IPS-20b (cell line): ENCODE measurements around the gene SEPTIN2.
"Not testable (repeated sequence)": the region's sequence is repeated elsewhere in the genome, so short reads cannot be mapped to it uniquely, and the experiment has no call there.

Experiments used
- H3K27ac ChIP-seq: one replicate; pipeline ENCODE4 v1.5.1; 2013; ENCODE audit warnings: low read length
- H3K27me3 ChIP-seq: 2 replicates; pipeline ENCODE4 v1.6.1; 2013; ENCODE audit warnings: mild to moderate bottlenecking, low read length, inconsistent platforms; ENCODE audit not compliant: insufficient read depth
- H3K36me3 ChIP-seq: 2 replicates; pipeline ENCODE4 v1.6.1; 2013; ENCODE audit warnings: low read depth, mild to moderate bottlenecking, inconsistent platforms, low read length, moderate library complexity; ENCODE audit not compliant: insufficient read depth
- H3K4me1 ChIP-seq: 2 replicates; pipeline ENCODE4 v1.6.1; 2013; ENCODE audit warnings: mild to moderate bottlenecking, control low read depth, inconsistent platforms, low read length, moderate library complexity; ENCODE audit not compliant: insufficient read depth
- H3K4me3 ChIP-seq: 2 replicates; pipeline ENCODE4 v1.5.1; 2013; ENCODE audit warnings: mild to moderate bottlenecking, low read length, inconsistent platforms
- H3K9ac ChIP-seq: 2 replicates; pipeline ENCODE4 v1.6.1; 2013; ENCODE audit warnings: low read depth, mild to moderate bottlenecking, inconsistent platforms, low read length, moderate library complexity
- H3K9me3 ChIP-seq: 2 replicates; pipeline ENCODE4 v1.6.1; 2013; ENCODE audit warnings: mild to moderate bottlenecking, low read depth, low read length, inconsistent platforms; ENCODE audit not compliant: insufficient read depth

Gene SEPTIN2

DNA sequence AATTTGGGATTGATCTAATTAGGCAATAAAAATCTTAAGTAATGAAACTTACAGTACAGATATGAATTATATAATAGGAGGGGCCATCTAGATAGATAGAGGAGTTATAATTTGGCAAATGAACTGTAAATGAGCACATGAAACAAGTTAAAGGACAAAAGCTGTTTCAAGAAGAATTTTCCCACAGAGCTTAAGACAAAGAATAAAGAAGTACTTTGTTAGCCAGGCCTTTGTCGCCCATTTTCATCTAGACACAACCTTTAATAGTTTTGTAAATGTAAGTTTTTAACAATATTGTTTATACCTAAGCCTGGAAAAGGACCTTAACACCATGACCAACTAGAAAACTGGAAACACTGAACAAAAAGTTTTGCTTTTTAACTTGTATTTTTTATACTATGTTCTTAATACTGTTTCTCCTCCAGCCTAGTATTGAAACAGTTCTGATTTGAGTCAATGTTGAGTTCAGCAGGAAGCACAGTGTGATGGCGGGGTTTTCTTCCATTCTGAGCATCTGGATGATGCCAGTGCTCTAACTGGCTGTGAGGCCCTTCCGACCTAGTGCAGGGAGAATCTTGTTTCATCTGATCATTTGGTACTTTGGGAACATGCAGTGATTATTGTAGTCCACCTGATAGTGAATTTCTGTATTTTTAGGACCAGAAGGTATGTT, 77.9 kb downstream of the SEPTIN2 start:
- Histone ChIP-seq H3K4me3 (no peak overlapping the region), H3K36me3 (peaks cover 6% of the 10 kb centered on the region; the same call in 1 of the 2 replicates), H3K4me1 (0 out of 2 replicates have a peak, but pooled peaks cover 3% of the 10 kb centered on the region), H3K9ac (no peak overlapping the region), H3K9me3 (no peaks in the 10 kb centered on the region), H3K27ac (no peak overlapping the region), H3K27me3 (no peaks in the 10 kb centered on the region)

DNA sequence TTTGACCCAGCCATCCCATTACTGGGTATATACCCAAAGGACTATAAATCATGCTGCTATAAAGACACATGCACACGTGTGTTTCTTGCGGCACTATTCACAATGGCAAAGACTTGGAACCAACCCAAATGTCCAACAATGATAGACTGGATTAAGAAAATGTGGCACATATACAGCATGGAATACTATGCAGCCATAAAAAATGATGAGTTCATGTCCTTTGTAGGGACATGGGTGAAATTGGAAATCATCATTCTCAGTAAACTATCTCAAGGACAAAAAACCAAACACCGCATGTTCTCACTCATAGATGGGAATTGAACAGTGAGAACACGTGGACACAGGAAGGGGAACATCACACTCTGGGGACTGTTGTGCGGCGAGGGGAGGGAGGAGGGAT, 81.1 kb downstream of the SEPTIN2 start:
- H3K9ac ChIP-seq, H3K4me1 ChIP-seq, H3K36me3 ChIP-seq, H3K27me3 ChIP-seq, H3K27ac ChIP-seq, H3K4me3 ChIP-seq, H3K9me3 ChIP-seq: not testable (repeated sequence)

DNA sequence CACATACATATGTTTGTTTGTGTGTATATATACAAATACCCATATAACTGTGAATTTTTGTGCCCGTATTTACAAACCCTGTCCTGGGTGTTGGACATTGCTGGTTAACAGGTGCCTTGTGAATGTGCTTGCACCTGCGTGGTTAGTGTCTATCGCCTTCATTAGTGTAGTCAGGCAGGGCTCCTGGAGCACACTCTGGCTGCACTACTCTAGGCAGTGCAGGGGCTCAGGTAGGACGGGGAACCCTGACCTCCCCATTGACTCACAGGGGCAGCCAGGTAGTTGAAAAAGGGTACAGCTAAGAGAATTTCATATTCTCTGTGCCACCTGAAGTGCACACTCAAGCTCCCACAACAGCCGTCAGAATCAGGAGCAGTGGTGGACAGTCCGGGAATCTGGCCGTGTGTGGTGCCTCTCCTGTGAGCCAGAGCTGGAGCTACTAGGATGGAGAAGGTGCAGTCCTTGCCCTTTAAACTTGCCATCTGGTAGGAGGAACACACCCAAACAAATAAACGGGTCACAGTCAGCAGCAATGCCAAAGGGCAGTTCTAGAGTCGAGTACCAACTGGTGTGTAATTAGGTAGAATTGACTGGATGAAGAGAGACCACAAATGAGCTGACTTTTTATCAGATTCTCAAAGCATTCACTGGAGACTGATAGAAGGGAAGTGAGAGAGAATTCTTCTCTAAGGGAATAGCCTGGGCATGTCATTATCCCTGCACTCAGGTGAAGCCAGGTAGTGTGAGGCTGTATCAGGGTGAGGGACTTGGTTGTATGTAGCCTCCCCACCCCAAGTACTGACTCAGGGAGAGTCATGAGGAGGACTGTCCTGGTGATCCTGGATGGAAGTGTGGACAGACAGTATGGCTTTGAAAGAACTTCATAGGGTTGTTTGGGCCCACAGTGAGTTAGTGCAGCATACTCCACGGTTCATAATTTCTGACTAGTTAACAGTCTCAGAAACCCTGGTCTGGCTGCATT, 84.5 kb downstream of the SEPTIN2 start:
- 0 out of 2 replicates have a peak, but pooled peaks cover 3% of the 10 kb centered on the region for H3K36me3 ChIP-seq
- H3K9ac ChIP-seq: no peak overlapping the region
- no peaks in the 10 kb centered on the region for H3K27me3 ChIP-seq
- no peak overlapping the region for H3K27ac ChIP-seq
- no peak overlapping the region for H3K4me3 ChIP-seq
- no peaks in the 10 kb centered on the region; the same call in 1 of the 2 replicates for H3K4me1 ChIP-seq
- no peaks in the 10 kb centered on the region for H3K9me3 ChIP-seq
